ENCODE data around the gene SHB.

SHB gene

GRCh38 chr9:38039907-38040682, 28.9 kb downstream of the SHB start:
- DNase-seq (ENCODE audit: low read depth) = no peak

- DNase-seq (ENCODE audit: low read depth) = no peak
These were observed 29.7 kb downstream of the SHB start for GRCh38 chr9:38039090-38039906.

DNA sequence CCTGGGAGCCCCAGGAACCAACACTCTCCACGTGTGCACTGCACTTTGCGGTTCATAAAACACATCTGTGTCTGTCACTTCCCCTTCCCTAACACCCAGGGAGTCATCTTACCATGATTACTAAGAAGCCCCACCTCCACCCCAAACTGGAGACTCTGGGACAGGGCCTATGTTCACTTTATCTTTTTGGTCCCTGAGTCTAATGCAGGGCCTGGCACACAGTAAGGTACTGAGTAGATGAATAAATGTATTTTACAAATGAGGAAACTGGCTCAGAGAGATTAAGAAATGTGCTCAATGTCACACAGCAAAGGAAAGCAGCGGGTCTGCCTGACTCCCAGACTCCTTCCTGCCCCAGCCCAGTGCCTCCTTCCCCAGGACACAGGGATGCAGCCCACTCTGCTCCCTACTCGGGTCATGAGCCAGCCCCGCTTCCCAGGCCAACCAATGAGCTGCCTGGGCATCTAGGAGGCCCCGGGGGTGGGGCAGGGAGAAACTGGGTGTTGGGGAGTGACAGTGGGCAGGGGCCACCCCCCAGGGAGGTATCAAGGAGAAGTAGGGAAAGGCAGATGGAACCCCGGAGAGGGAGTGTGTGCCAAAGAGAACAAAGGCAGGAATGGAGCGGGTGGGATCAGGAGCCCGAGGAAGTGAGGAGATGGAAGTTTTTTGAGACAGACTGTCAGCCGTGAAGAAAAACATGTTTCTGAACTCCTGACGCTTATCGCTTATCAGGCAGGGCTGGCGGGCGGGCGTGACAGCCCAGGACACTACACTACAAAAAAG, 30.5 kb downstream of the SHB start:
- no peak for DNase-seq (ENCODE audit: low read depth)

DNA sequence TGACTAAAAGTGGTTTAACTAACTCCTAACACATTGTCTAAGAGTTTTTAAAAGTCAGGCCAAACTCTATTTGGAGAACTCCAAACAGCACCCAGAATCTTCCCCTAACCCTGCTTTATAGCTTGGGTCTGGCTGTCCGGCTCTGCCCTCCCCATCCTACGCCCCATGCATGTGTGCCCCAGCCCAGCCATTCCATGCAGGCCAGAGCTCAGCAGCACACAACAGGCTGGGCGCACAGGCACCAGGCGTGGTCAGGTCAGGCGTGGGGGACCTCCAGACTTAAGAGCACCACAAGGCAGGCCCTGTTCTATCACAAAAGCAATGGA, 31.1 kb downstream of the SHB start:
- no peak for DNase-seq (ENCODE audit: low read depth)

- no peak for DNase-seq (ENCODE audit: low read depth)
These were observed 32.5 kb downstream of the SHB start for GRCh38 chr9:38036359-38037084.

GRCh38 chr9:38035873-38036272, 33.2 kb downstream of the SHB start:
- DNase-seq (ENCODE audit: low read depth) = no peak

DNA sequence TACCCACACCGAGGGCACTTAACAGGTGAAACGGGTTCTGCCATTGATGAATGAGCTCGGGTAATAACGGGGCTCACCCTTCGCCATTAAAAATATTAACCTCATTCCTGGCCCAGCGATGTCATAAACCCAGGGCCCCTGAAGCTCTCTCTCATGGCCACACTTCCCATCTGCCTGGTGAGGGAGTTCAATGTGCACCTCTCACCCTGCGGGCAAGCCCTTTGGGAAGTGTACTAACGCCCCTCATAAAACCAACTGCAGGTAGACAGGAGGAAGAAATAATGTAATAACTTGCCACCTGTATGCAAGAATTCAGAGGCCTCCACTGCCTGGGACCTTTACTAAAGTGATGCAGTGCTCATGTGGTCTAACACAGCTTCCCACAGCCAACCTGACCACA, 35.1 kb downstream of the SHB start:
- no peak for DNase-seq (ENCODE audit: low read depth)

DNA sequence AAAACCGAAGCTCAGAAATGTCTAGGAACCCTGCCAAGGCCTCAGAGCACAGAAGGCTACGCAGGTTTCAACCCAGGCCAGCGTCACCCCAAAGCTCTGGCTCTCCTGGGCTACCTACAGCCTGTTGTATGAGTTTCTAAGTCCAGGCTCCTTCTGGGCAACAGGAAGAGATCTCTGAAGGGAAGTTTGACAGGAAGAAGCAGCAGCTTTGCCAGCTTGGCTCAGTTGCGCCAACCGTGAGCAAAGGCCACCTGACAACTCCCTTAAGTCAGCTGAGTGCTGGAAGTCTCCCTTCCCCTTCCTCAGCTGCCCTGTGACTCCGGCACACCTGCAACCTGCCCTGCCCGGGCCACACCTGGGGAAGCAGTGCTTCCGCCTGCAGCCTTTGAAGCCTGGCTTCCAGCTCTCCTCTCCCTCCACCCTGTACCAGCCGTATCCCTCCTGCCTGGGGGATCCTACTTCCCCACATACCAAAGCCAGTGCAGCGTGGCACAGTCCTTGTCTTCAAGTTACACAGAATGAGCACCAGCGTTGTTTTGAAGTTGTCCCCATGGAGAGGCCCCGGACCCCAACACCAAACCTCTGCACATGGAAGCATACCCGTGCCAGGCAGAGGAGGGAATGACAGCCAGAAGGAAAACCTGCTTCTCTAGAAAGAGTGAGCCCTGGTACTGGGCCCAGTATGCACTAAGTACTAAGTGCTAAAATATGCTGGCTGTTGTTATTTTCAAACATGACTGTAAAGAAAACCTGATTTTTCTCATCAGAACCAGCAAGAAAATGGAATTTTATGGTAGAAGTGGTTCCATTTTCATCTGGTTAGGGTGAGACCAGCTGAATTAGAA, 36.5 kb downstream of the SHB start:
- DNase-seq (ENCODE audit: low read depth) = no peak

DNA sequence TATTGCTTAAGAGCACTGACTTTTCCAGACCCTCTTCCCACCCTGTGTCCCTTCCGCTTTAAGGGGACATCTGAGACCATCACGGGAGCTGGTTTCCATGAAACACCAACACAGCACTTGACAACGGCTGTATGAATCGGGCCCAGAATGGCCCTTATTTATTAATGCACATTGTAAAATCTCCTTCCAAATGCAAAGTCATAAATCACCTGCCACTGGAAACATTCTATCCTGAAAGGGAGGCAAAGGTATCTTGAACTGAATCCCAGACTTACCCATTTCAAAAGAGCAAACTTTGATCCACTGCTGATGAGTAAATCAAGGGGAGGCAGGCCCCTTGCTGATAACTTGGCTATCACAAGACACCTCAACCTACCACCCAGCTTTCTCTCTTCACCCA, 37.4 kb downstream of the SHB start:
- no peak for DNase-seq (ENCODE audit: low read depth)

- DNase-seq (ENCODE audit: low read depth) = no peak
These were observed 38.4 kb downstream of the SHB start for GRCh38 chr9:38030658-38031057.

DNA sequence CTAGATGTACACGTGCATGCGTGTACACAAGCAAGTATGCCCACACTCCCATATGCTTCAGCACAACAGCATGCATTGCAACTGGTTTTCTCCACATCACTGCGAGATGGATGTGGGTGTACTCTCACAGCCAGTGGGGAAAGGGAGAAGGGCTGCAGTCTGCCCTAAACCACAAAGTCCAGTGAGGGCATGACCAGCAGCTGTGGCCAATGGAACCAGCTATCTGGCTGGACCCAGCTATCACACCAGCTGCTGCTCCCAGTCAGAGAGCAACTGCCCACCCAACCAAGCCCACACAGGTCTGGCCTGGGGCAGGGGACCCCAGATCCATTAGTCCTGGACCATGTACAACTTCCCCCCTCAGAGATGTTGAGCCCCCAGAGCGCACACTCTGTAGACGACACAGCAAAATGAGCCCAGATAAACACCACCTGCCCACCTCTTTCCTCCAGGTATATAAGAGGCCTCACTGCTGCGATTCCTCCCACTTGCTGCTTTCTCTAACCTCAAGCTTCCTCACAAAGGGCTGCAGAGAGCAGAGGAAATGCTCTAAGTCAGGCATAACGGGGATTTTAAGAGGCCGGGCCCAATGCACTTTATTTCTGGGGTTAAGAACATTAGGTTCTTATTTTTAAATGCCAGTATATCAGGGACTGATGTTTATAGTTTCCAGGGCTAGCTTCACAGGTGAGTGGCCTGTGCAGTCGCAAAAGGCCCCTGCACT, 39.0 kb downstream of the SHB start:
- no peak for DNase-seq (ENCODE audit: low read depth)

DNA sequence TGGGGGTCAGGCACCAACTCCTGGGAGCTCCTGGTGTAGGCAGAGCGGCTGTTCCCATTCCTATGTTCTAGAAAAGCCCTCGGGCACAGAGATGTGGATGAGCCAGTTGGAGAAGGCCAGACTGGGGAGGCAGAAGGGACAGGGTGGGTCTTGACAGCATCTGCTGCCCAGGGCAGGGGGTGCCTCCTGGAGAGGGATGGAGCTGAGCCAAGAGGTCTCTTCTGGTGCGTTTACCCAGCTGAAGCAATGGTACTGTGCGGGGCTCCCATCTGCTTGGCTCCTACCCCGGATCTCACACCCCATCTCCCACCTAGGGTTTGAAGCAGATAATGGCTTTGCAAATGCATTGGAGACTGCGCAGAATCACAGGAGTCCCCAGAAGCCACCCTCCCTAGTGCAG, 41.3 kb downstream of the SHB start:
- no peak for DNase-seq (ENCODE audit: low read depth)

DNA sequence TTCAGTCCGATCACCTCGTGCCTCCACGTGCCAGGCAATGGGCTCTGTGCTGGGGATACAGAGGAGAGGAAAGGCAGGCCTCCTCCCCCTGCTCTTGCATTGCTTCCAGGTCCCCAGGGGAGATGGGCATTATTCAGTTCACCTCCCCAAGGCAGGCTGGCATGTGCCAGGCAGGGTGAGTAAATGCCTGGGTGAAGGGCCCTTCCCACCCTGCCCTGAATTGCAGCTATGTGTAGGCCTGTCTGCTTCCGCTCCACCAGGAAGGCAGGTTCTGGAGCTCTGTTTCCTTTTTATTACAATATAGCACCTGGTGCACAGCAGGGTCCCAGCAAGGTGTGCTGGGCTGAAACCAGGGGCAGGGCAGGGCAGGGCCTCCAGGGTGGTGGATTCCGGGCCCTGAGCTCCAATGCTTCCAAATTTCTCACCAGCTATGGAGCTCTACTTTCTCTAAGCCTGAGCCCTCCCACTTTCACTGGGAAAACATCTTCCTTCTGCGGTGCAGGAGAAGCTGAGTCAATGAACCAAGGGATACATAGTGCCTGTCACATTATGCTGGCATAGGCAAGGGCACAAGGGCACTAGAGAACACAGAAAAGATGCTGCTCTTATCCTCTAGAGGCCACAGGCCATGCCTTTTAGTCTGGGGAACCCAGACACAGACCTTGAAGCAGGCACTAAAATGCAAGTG, 42.0 kb downstream of the SHB start:
- DNase-seq (ENCODE audit: low read depth) = no peak

GRCh38 chr9:38026021-38026809, 42.8 kb downstream of the SHB start:
- DNase-seq (ENCODE audit: low read depth) = no peak

- no peak for DNase-seq (ENCODE audit: low read depth)
These were observed 43.9 kb downstream of the SHB start for GRCh38 chr9:38025166-38025565.

GRCh38 chr9:38024036-38024681, 44.9 kb downstream of the SHB start:
- no peak for DNase-seq (ENCODE audit: low read depth)

- DNase-seq (ENCODE audit: low read depth) = no peak
These were observed 45.4 kb downstream of the SHB start for GRCh38 chr9:38023661-38024035.

GRCh38 chr9:38022995-38023394, 46.0 kb downstream of the SHB start:
- no peak for DNase-seq (ENCODE audit: low read depth)

Data from activated T-cell treated with anti-CD3 and anti-CD28 coated beads for 1 hour (primary cell).